ENCODE data around the gene TBC1D1. TPM values are rescaled to one million over a fixed set of nuclear protein-coding genes. Genes with fewer than 3 reads are reported as not detected.

The TBC1D1 gene
- total and polyA plus RNA-seq, 8 donors = 16.2 to 41.0 (median 24.6) TPM

DNA sequence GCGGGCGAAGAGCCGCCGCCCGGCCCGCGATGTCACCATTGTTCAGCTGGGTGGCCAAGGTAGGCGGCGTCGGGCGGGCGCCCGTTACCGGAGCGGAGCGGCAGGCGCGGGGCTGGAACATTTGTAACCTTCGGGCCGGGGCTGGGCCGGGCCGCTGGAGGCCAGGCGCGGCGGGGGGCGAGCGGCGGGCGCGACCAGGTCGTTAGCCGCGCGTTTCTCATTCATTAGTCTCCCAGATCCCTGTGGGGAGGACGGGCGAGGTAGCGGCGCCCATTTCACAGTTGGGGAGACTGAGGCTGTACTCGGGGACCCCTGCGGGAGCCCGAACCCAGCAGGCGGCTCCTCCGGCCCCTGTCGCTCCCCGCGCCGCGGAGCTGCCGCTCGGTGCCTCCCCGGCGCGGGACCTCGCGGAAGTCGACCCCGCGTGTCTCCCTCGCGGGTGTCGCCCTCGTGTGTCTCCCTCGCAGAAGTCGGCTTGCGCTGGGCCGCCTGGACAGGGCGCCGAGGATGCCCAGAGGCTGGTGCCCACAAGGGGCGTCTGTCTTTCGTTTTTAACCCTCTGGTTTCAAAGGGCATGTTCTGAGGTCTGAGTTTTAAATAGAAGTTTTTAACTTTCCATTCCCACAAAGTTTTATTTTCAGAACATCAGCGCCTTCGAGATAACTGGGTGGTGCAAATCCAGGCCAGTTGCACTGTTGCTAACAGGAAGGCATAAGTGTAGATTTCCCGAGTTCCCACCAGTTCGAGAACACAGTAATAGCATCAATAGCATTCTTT lies 86.8 kb downstream of the TBC1D1 start:
- no peak for FAIRE-seq
- no peaks in the 10 kb centered on the region for H3K36me3 ChIP-seq
- peak overlapping the region; percentile 66 to 93 (median 83) for H3K27ac ChIP-seq
- H3K27me3 ChIP-seq = no peaks in the 10 kb centered on the region
- WGBS, 2 donors = 1 to 2% methylated on average over 62 to 74 of the region's 74 CpGs
- H3K4me1 ChIP-seq = peaks cover 3 to 14% (median 8%) of the 10 kb centered on the region in 3 donors
- intact Hi-C loops (cut with DNase I) = no loop called here
- TF ChIP-seq, protein P1, sequence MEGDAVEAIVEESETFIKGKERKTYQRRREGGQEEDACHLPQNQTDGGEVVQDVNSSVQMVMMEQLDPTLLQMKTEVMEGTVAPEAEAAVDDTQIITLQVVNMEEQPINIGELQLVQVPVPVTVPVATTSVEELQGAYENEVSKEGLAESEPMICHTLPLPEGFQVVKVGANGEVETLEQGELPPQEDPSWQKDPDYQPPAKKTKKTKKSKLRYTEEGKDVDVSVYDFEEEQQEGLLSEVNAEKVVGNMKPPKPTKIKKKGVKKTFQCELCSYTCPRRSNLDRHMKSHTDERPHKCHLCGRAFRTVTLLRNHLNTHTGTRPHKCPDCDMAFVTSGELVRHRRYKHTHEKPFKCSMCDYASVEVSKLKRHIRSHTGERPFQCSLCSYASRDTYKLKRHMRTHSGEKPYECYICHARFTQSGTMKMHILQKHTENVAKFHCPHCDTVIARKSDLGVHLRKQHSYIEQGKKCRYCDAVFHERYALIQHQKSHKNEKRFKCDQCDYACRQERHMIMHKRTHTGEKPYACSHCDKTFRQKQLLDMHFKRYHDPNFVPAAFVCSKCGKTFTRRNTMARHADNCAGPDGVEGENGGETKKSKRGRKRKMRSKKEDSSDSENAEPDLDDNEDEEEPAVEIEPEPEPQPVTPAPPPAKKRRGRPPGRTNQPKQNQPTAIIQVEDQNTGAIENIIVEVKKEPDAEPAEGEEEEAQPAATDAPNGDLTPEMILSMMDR (IDR thresholded peaks at IDR 0.05) = peak; percentile 21 to 48 (median 41)
- H3K9me3 ChIP-seq = no peaks in the 10 kb centered on the region
- peak; percentile 61 to 82 (median 78) for ATAC-seq
- DNase-seq = peak; percentile 55 to 85 (median 66)
- H3K4me3 ChIP-seq = peak overlapping the region; percentile 63 to 92 (median 72)

- Histone ChIP-seq H3K9me3 (no peaks in the 10 kb centered on the region), H3K27me3 (no peaks in the 10 kb centered on the region), H3K4me1 (peaks cover 3 to 16% (median 8%) of the 10 kb centered on the region in 3 donors), H3K4me3 (peak overlapping the region in 3 of 4 donors; percentile 0 to 92 (median 75)), H3K27ac (peak overlapping the region in 3 of 4 donors; percentile 79 to 93 (median 87)), H3K36me3 (no peaks in the 10 kb centered on the region)
- no peak for FAIRE-seq
- intact Hi-C loops (cut with DNase I) = no loop called here
- TF ChIP-seq, protein P1 (IDR thresholded peaks at IDR 0.05) = no peak
- 57 to 61% methylated on average over 11 of the region's 11 CpGs for WGBS, 2 donors
- no peak for DNase-seq
- ATAC-seq = peak in 1 of 4 donors; percentile 2
Measured at GRCh38 chr4:37978248-37978924, 87.5 kb downstream of the TBC1D1 start.

DNA sequence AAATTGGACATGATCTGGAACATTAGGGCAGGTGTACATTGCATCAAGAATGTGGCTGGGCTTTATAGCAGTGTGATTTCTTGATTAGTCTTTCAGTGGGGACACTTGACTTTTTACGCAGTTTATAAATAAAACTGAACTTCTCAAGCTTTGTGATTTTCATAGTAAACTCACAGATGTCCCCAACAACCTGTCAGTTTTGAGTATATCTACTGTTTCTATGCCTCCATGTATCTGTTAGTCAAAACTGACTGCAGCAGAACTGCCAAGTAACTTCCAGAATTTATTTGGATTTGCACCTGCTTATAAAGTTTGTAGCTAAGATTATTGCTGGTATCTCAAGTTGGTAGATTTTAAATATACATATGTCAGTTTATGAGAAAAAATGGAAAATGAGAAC lies 89.4 kb downstream of the TBC1D1 start:
- WGBS, 2 donors = 80 to 83% methylated on average over 1 of the region's 1 CpG
- no peak for DNase-seq
- Histone ChIP-seq H3K27ac (no peak overlapping the region), H3K27me3 (no peaks in the 10 kb centered on the region), H3K4me1 (peaks cover 3 to 16% (median 8%) of the 10 kb centered on the region in 3 donors), H3K36me3 (no peaks in the 10 kb centered on the region), H3K4me3 (no peak overlapping the region), H3K9me3 (no peaks in the 10 kb centered on the region)
- no peak for ATAC-seq
- intact Hi-C loops (cut with DNase I) = no loop called here
- FAIRE-seq = no peak
- TF ChIP-seq, protein P1 (IDR thresholded peaks at IDR 0.05) = no peak

- 72 to 80% methylated on average over 4 of the region's 4 CpGs for WGBS, 2 donors
- FAIRE-seq = no peak
- Histone ChIP-seq H3K4me1 (peaks cover 3 to 16% (median 8%) of the 10 kb centered on the region in 3 donors), H3K27me3 (no peaks in the 10 kb centered on the region), H3K9me3 (no peaks in the 10 kb centered on the region), H3K4me3 (no peak overlapping the region), H3K27ac (no peak overlapping the region), H3K36me3 (no peaks in the 10 kb centered on the region)
- no peak for DNase-seq
- intact Hi-C loops (cut with DNase I) = no loop called here
- TF ChIP-seq, protein P1 (IDR thresholded peaks at IDR 0.05) = no peak
- no peak for ATAC-seq
Measured at GRCh38 chr4:37981425-37981824, 90.5 kb downstream of the TBC1D1 start.

All from pancreas (tissue), 10 donors.